Measurements from ENCODE around the gene NPY2R. TPM values are rescaled to one million over a fixed set of nuclear protein-coding genes. Genes with fewer than 3 reads are reported as not detected.

NPY2R gene
- total and polyA plus RNA-seq, 2 donors (not counting 1 experiment from before 2014, with no cell fraction given), result not detected

- H3K9me3 Mint-ChIP-seq (ENCODE audit: insufficient read depth), result no peaks in the 10 kb centered on the region
- Histone ChIP-seq H3K9ac (ENCODE audit: low read length) (no peak overlapping the region), H3K79me2 (ENCODE audit: control insufficient read depth, insufficient read depth, low read length) (no peaks in the 10 kb centered on the region)
Observed at GRCh38 chr4:155263480-155263879, 55.0 kb downstream of the NPY2R start.

GRCh38 chr4:155265113-155265512, 56.7 kb downstream of the NPY2R start:
- intact Hi-C loops (cut with micrococcal nuclease), result no loop called here
- Mint-ChIP-seq H3K4me3 (no peak overlapping the region), H3K9me3 (ENCODE audit: insufficient read depth) (no peaks in the 10 kb centered on the region), H3K27me3 (no peaks in the 10 kb centered on the region), H3K27ac (no peak overlapping the region), H3K4me1 (no peaks in the 10 kb centered on the region)
- Histone ChIP-seq H4K20me1 (ENCODE audit: control insufficient read depth, insufficient read depth, low read length, poor library complexity, severe bottlenecking) (no peaks in the 10 kb centered on the region), H3K4me3 (ENCODE audit: control extremely low read depth in 1 of 5, extremely low read depth in 1 of 5, insufficient read depth in 1 of 5, low read depth in 2 of 5, low read length in 4 of 5) (no peak overlapping the region), H3K9me3 (ENCODE audit: control extremely low read depth in 1 of 3, control insufficient read depth in 2 of 3, insufficient read depth in 1 of 3, low read length in 2 of 3) (no peaks in the 10 kb centered on the region), H3K79me2 (ENCODE audit: control insufficient read depth, insufficient read depth, low read length) (no peaks in the 10 kb centered on the region), H3K4me2 (replicated peaks; ENCODE audit: low read depth, low read length, poor library complexity, severe bottlenecking) (no peak overlapping the region), H3K36me3 (replicated peaks in 1 of 2; ENCODE audit: control extremely low read depth in 1 of 2, control insufficient read depth in 1 of 2, extremely low read depth in 1 of 2, insufficient read depth in 2 of 2, low read length in 1 of 2) (no peaks in the 10 kb centered on the region), H3K4me1 (ENCODE audit: control insufficient read depth in 2 of 2, insufficient read depth in 2 of 2, low read length in 2 of 2) (no peaks in the 10 kb centered on the region), H3K9ac (ENCODE audit: low read length) (no peak overlapping the region), H2AFZ (ENCODE audit: insufficient read depth, low read depth, low read length, poor library complexity, severe bottlenecking) (no peak overlapping the region), H3K27ac (ENCODE audit: low read length in 2 of 2) (no peak overlapping the region), H3K27me3 (replicated peaks in 1 of 4; ENCODE audit: control extremely low read depth in 1 of 4, control insufficient read depth in 3 of 4, insufficient read depth in 4 of 4, low read length in 3 of 4) (no peaks in the 10 kb centered on the region)
- DNase-seq, result no peak
- ChIA-PET CTCF (no interaction called here), POLR2A (no interaction called here)
- no peak for ATAC-seq (ENCODE audit: low read depth)
- 100% methylated on average over 1 of the region's 2 CpGs for WGBS (ENCODE audit: insufficient coverage)
- TF ChIP-seq CTCF (IDR thresholded peaks at IDR 0.05) (no peak), EZH2 (IDR thresholded peaks at IDR 0.05; ENCODE audit: borderline replicate concordance, insufficient read depth, low read depth, low read length, poor library complexity, severe bottlenecking) (no peak)

More at GRCh38 chr4:155263480-155263879, 55.0 kb downstream of the NPY2R start:
- Histone ChIP-seq H3K27me3 (replicated peaks in 1 of 4; ENCODE audit: control extremely low read depth in 1 of 4, control insufficient read depth in 3 of 4, insufficient read depth in 4 of 4, low read length in 3 of 4) (no peaks in the 10 kb centered on the region), H3K4me3 (ENCODE audit: control extremely low read depth in 1 of 5, extremely low read depth in 1 of 5, insufficient read depth in 1 of 5, low read depth in 2 of 5, low read length in 4 of 5) (no peak overlapping the region), H3K4me1 (ENCODE audit: control insufficient read depth in 2 of 2, insufficient read depth in 2 of 2, low read length in 2 of 2) (no peaks in the 10 kb centered on the region), H4K20me1 (ENCODE audit: control insufficient read depth, insufficient read depth, low read length, poor library complexity, severe bottlenecking) (no peaks in the 10 kb centered on the region), H3K27ac (ENCODE audit: low read length in 2 of 2) (no peak overlapping the region), H3K4me2 (replicated peaks; ENCODE audit: low read depth, low read length, poor library complexity, severe bottlenecking) (no peak overlapping the region), H2AFZ (ENCODE audit: insufficient read depth, low read depth, low read length, poor library complexity, severe bottlenecking) (no peak overlapping the region), H3K36me3 (replicated peaks in 1 of 2; ENCODE audit: control extremely low read depth in 1 of 2, control insufficient read depth in 1 of 2, extremely low read depth in 1 of 2, insufficient read depth in 2 of 2, low read length in 1 of 2) (no peaks in the 10 kb centered on the region), H3K9me3 (ENCODE audit: control extremely low read depth in 1 of 3, control insufficient read depth in 2 of 3, insufficient read depth in 1 of 3, low read length in 2 of 3) (no peaks in the 10 kb centered on the region)
- no peak for DNase-seq
- H3K27ac Mint-ChIP-seq, result no peak overlapping the region
- POLR2A ChIA-PET, result no interaction called here
- no peak for ATAC-seq (ENCODE audit: low read depth)
- intact Hi-C loops (cut with micrococcal nuclease), result no loop called here
- CTCF ChIA-PET, result no interaction called here
- H3K27me3 Mint-ChIP-seq, result no peaks in the 10 kb centered on the region
- no peak overlapping the region for H3K4me3 Mint-ChIP-seq
- no CpG with 5 or more reads among the region's 1 CpG for WGBS (ENCODE audit: insufficient coverage)
- H3K4me1 Mint-ChIP-seq, result no peaks in the 10 kb centered on the region
- TF ChIP-seq CTCF (IDR thresholded peaks at IDR 0.05) (no peak), EZH2 (IDR thresholded peaks at IDR 0.05; ENCODE audit: borderline replicate concordance, insufficient read depth, low read depth, low read length, poor library complexity, severe bottlenecking) (no peak)

Other genes starting within 250 kb of the NPY2R start
- gene MAP9, start 168.3 kb downstream of the NPY2R start, total RNA-seq, result 16.3 and 19.1 TPM in 2 replicates
- 4.5 and 5.5 TPM in 2 replicates for gene MAP9, start 168.3 kb downstream of the NPY2R start, polyA plus RNA-seq